Ishikawa (cell line): ENCODE measurements around the gene CD47.

Experiments used
- CEBPB ChIP-seq: IDR thresholded peaks from 2 replicates; pipeline ENCODE4 v1.6.1; 2012
- CREB1 ChIP-seq: IDR thresholded peaks from 2 replicates; pipeline ENCODE4 v1.6.1; 2012; ENCODE audit warnings: low read depth
- EGR1 ChIP-seq: IDR thresholded peaks from 2 replicates; pipeline ENCODE4 v1.6.1; 2012
- EP300 ChIP-seq: IDR thresholded peaks from 2 replicates; pipeline ENCODE4 v1.6.1; 2012; ENCODE audit warnings: borderline replicate concordance
- FOXM1 ChIP-seq: IDR thresholded peaks from 2 replicates; pipeline ENCODE4 v1.6.1; 2012; ENCODE audit warnings: low read depth, borderline replicate concordance
- NFIC ChIP-seq: IDR thresholded peaks from 2 replicates; pipeline ENCODE4 v1.6.1; 2012
- RAD21 ChIP-seq: IDR thresholded peaks from 2 replicates; pipeline ENCODE4 v1.6.1; 2012; ENCODE audit warnings: low read depth
- TAF1 ChIP-seq: IDR thresholded peaks from 2 replicates; pipeline ENCODE4 v1.6.1; 2012; ENCODE audit warnings: low read depth, mild to moderate bottlenecking
- TCF12 ChIP-seq: IDR thresholded peaks from 2 replicates; pipeline ENCODE4 v1.6.1; 2012; ENCODE audit warnings: low read depth
- TEAD4 ChIP-seq: IDR thresholded peaks from 2 replicates; pipeline ENCODE4 v1.6.1; 2012
- YY1 ChIP-seq: IDR thresholded peaks from 2 replicates; pipeline ENCODE4 v1.6.1; 2012; ENCODE audit warnings: low read depth
- ZBTB7A ChIP-seq: IDR thresholded peaks from 2 replicates; pipeline ENCODE4 v1.6.1; 2012; ENCODE audit warnings: low read depth
- TF ChIP-seq, protein P1 (sequence below): IDR thresholded peaks from 2 replicates; pipeline ENCODE4 v1.6.1; 2012
- TF ChIP-seq, protein P2 (sequence below): IDR thresholded peaks from 2 replicates; pipeline ENCODE4 v1.6.1; 2012
- TF ChIP-seq, protein P3 (sequence below): IDR thresholded peaks from 2 replicates; pipeline ENCODE4 v1.6.1; 2012; ENCODE audit warnings: low read depth, mild to moderate bottlenecking

Gene CD47

DNA sequence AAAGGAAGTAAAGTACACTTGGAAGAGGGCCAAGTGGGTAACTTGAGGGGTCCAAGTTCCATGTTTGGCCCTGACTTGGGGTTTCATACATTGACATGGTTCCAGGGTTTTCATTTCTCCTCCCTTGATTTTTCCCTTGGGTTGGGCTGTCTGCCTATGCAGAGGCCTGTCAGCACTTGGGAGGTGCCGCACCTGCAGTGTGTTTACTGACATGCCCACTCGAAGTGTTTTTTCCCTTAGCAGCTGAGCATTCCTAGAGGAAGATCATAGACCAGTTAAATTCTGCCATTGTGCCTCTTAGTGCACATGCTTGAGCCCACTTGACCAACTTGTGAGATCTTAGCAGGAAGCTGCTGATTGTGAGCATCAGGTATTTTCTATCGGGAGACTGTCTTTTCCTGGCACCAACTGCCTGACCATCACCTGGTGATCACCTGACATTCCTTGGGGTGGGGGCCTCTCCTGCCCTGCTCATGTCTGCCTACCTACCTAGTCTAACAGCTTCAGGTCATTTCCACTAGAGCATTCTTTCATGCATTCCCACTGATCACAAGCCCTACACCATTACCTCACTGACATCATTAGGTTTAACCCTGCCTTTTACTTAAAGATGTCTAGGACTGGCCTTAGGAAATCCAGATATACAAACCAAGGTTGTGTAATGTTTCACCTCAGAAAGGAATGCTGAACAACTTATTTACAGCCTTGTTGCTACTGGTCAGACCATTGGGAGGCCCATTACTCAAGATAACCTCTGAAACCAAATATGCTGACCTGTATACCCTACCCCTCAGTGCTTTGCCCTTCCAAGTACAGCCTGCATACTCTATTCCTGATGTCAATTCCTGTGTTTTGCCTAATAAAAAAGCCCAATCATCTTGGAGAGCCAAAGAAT, 68.3 kb downstream of the CD47 start:
- peak; percentile 14; the same call in 1 of the 2 replicates for TF ChIP-seq NFIC
- TF ChIP-seq EP300 = no peak
- TF ChIP-seq TEAD4 = peak; percentile 56
- TF ChIP-seq, protein P1, sequence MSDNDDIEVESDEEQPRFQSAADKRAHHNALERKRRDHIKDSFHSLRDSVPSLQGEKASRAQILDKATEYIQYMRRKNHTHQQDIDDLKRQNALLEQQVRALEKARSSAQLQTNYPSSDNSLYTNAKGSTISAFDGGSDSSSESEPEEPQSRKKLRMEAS = no peak
- TF ChIP-seq CREB1 = no peak
- TF ChIP-seq, protein P2, sequence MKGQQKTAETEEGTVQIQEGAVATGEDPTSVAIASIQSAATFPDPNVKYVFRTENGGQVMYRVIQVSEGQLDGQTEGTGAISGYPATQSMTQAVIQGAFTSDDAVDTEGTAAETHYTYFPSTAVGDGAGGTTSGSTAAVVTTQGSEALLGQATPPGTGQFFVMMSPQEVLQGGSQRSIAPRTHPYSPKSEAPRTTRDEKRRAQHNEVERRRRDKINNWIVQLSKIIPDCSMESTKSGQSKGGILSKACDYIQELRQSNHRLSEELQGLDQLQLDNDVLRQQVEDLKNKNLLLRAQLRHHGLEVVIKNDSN = no peak
- no peak for TF ChIP-seq CEBPB

DNA sequence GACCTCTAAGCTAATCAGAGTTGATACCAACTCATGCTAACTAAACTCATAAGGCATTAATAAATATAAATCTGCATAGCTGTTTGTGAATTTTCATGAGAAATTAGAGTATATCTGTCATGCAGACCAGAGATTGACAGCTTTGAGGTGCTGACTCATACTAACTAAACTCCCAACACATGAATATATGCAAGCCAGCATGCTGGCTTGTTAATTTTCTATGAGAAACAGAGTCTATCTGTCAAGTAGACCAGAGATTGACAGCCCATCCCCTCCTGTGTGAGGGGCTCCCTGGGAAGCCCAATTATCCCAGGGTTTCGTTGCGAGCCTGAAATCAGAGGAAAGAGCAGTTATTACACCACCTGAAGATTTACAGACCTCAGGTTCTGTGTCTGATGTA, 69.3 kb downstream of the CD47 start:
- TF ChIP-seq TAF1 (no peak), EGR1 (no peak), RAD21 (no peak), TCF12 (no peak), EP300 (no peak), YY1 (no peak), CEBPB (no peak), ZBTB7A (no peak)
- TF ChIP-seq, protein P3, sequence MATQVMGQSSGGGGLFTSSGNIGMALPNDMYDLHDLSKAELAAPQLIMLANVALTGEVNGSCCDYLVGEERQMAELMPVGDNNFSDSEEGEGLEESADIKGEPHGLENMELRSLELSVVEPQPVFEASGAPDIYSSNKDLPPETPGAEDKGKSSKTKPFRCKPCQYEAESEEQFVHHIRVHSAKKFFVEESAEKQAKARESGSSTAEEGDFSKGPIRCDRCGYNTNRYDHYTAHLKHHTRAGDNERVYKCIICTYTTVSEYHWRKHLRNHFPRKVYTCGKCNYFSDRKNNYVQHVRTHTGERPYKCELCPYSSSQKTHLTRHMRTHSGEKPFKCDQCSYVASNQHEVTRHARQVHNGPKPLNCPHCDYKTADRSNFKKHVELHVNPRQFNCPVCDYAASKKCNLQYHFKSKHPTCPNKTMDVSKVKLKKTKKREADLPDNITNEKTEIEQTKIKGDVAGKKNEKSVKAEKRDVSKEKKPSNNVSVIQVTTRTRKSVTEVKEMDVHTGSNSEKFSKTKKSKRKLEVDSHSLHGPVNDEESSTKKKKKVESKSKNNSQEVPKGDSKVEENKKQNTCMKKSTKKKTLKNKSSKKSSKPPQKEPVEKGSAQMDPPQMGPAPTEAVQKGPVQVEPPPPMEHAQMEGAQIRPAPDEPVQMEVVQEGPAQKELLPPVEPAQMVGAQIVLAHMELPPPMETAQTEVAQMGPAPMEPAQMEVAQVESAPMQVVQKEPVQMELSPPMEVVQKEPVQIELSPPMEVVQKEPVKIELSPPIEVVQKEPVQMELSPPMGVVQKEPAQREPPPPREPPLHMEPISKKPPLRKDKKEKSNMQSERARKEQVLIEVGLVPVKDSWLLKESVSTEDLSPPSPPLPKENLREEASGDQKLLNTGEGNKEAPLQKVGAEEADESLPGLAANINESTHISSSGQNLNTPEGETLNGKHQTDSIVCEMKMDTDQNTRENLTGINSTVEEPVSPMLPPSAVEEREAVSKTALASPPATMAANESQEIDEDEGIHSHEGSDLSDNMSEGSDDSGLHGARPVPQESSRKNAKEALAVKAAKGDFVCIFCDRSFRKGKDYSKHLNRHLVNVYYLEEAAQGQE = no peak
- TF ChIP-seq, protein P1 = no peak
- TF ChIP-seq, protein P2 = no peak

DNA sequence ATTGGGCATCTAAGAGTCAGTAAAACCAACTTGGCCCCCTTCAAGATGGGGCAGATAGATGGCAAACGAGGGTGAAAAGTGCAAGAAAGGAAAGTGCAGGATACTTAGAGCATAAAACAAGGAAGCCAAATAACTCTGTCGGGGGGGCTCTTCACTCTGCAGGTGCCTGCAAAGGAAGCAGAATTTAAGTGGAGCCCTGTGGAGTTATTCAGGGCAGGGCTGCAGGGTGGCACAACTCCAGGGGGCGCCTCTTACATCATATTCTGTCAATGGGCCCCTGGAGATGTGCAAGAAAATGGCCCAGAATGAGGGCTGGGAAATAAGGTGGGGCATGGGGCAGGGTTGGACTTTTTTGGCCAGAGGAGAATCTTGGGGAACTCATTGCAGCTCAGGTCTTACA, 69.7 kb downstream of the CD47 start:
- TF ChIP-seq CEBPB (no peak), ZBTB7A (no peak), NFIC (no peak), CREB1 (no peak), TCF12 (no peak), FOXM1 (no peak), RAD21 (no peak), TAF1 (no peak), EP300 (no peak), EGR1 (no peak), YY1 (no peak), TEAD4 (no peak)
- TF ChIP-seq, protein P2 = no peak
- TF ChIP-seq, protein P3 = no peak

DNA sequence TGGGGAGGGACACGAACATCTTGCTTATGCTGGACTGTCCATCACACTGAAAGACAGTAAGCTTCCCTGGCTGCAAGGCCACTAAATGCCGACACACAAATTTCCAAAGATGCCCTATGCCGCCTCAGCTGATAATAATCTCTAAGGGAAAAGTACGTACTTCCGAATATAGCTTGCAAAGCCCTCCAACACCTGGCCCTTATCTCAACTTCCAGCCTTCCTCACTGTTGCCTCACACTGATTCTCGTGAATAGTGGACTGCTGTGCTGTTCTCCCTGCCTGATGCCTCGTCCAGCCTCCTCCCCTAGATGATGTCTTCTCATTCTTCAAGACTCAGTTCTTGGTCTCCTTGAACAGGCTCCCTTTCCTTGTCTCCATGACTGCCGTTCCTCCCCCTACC, 72.3 kb downstream of the CD47 start:
- TF ChIP-seq CEBPB (no peak), RAD21 (no peak), EP300 (no peak), YY1 (no peak), TCF12 (no peak), NFIC (no peak), FOXM1 (no peak), TAF1 (no peak), CREB1 (no peak)
- TF ChIP-seq, protein P3 = no peak
- TF ChIP-seq, protein P1 = no peak
- TF ChIP-seq, protein P2 = no peak
